H1 (cell line): ENCODE results near the gene GABRD. TPM values are rescaled to one million over a fixed set of nuclear protein-coding genes. Genes with fewer than 3 reads are reported as not detected.

ENCODE experiments used
- CTCF ChIA-PET: fragments of 300-600 bp; sonication (Branson Sonifier 250); formaldehyde crosslinking; loops from one replicate; lab custom pipeline; 2021; ENCODE audit not compliant: partially characterized antibody; lab: Charles Lee
- POLR2A ChIA-PET: fragments of 300-600 bp; sonication (Branson Sonifier 250); formaldehyde crosslinking; loops from one replicate; lab custom pipeline; 2021; ENCODE audit warnings: inconsistent platforms; ENCODE audit not compliant: partially characterized antibody; lab: Charles Lee
- DNase-seq, 2 experiments: peaks; one replicate each; pipeline versions ENCODE4 v3.0.0 to v3.0.0-alpha.2; 2010 to 2022; ENCODE audit warnings: low spot score in 2 of 2, low read depth in 1 of 2, mixed read lengths in 1 of 2
- FAIRE-seq: peaks from 2 replicates; lab custom pipeline; 2011; peaks lifted over from hg19 to GRCh38; lab: Jason Lieb, UNC
- H2AFZ ChIP-seq: 2 replicates; pipeline ENCODE4 v1.8.1; 2012; ENCODE audit warnings: low read length, inconsistent platforms
- H2AK5ac ChIP-seq: 2 replicates; pipeline ENCODE4 v1.6.1; 2013; ENCODE audit warnings: low read depth, low read length
- H2BK120ac ChIP-seq: replicated peaks from 2 replicates; pipeline ENCODE3; 2013; ENCODE audit warnings: low read depth, low read length, inconsistent platforms
- H2BK12ac ChIP-seq: 2 replicates; pipeline ENCODE4 v1.6.1; 2013; ENCODE audit warnings: low read depth, low read length
- H2BK15ac ChIP-seq: 2 replicates; pipeline ENCODE4 v1.6.1; 2013; ENCODE audit warnings: low read length
- H2BK20ac ChIP-seq: 2 replicates; pipeline ENCODE4 v1.6.1; 2013; ENCODE audit warnings: low read length
- H2BK5ac ChIP-seq: 2 replicates; pipeline ENCODE4 v1.6.1; 2013; ENCODE audit warnings: low read depth, low read length
- H3K14ac ChIP-seq: 2 replicates; pipeline ENCODE4 v1.6.1; 2013; ENCODE audit warnings: inconsistent platforms; ENCODE audit not compliant: insufficient read length
- H3K18ac ChIP-seq: 2 replicates; pipeline ENCODE4 v1.6.1; 2013; ENCODE audit warnings: low read length; ENCODE audit errors: extremely low read depth
- H3K23ac ChIP-seq: 2 replicates; pipeline ENCODE4 v1.6.1; 2013; ENCODE audit warnings: inconsistent platforms; ENCODE audit not compliant: insufficient read length
- H3K23me2 ChIP-seq: 2 replicates; pipeline ENCODE4 v1.6.1; 2013; ENCODE audit warnings: low read depth, low read length
- H3K27ac ChIP-seq: 2 replicates; pipeline ENCODE4 v1.6.1; 2011; ENCODE audit warnings: low read depth, low read length, inconsistent platforms
- H3K27me3 ChIP-seq, 4 experiments: replicated peaks in 1 of 4; 1 replicate in 1 of 4; 2 replicates in 3 of 4; pipeline versions ENCODE4 v1.6.1 to v1.8.1; 2011 to 2013; ENCODE audit warnings: low read length in 3 of 4, mild to moderate bottlenecking in 3 of 4, inconsistent platforms in 2 of 4, mixed read lengths in 2 of 4, moderate library complexity in 1 of 4; ENCODE audit not compliant: control insufficient read depth in 3 of 4, insufficient read depth in 3 of 4; ENCODE audit errors: extremely low read depth in 1 of 4
- H3K36me3 ChIP-seq, 4 experiments: 2 replicates each; pipeline versions ENCODE4 v1.6.1 to v1.8.1; 2011 to 2013; ENCODE audit warnings: mild to moderate bottlenecking in 4 of 4, low read length in 3 of 4, moderate library complexity in 2 of 4, control low read depth in 1 of 4, inconsistent platforms in 1 of 4; ENCODE audit not compliant: insufficient read depth in 4 of 4, control insufficient read depth in 2 of 4
- H3K4ac ChIP-seq: replicated peaks from 2 replicates; pipeline ENCODE3; 2013; ENCODE audit warnings: low read length, low read depth, mixed read lengths, inconsistent platforms; ENCODE audit not compliant: insufficient read length
- H3K4me1 ChIP-seq, 4 experiments: replicated peaks in 1 of 4; 1 replicate in 1 of 4; 2 replicates in 3 of 4; pipeline versions ENCODE4 v1.6.1 to v1.8.1; 2011 to 2013; ENCODE audit warnings: low read length in 3 of 4, inconsistent platforms in 2 of 4, mixed read lengths in 1 of 4; ENCODE audit not compliant: insufficient read depth in 4 of 4, control insufficient read depth in 3 of 4
- H3K4me2 ChIP-seq, 2 experiments: 2 replicates each; pipeline versions ENCODE4 v1.6.1 to v1.8.1; 2011 to 2013; ENCODE audit warnings: low read depth in 2 of 2, low read length in 2 of 2, control low read depth in 1 of 2, inconsistent platforms in 1 of 2, mild to moderate bottlenecking in 1 of 2; ENCODE audit not compliant: insufficient read depth in 1 of 2
- H3K4me3 ChIP-seq, 4 experiments: fragments of 200-600, 300-600 bp in 1 of 4; sonication (generic), shearing (Covaris generic), sonication (Bioruptor Twin) in 1 of 4; 2 replicates each; pipeline versions ENCODE4 v1.5.1 to v1.8.1; 2011 to 2016; ENCODE audit warnings: low read length in 4 of 4, low read depth in 3 of 4, control low read depth in 2 of 4, inconsistent platforms in 2 of 4, mild to moderate bottlenecking in 2 of 4, mixed read lengths in 1 of 4, moderate library complexity in 1 of 4; ENCODE audit not compliant: insufficient read depth in 2 of 4; ENCODE audit errors: extremely low read depth in 1 of 4
- H3K56ac ChIP-seq: replicated peaks from 2 replicates; pipeline ENCODE3; 2013; ENCODE audit warnings: low read depth, mild to moderate bottlenecking, mixed read lengths, low read length, inconsistent platforms; ENCODE audit not compliant: insufficient read length
- H3K79me1 ChIP-seq: 2 replicates; pipeline ENCODE4 v1.6.1; 2013; ENCODE audit warnings: low read depth, low read length, control low read depth
- H3K79me2 ChIP-seq, 2 experiments: 2 replicates each; pipeline versions ENCODE4 v1.6.1 to v1.8.1; 2012 to 2013; ENCODE audit warnings: low read length in 2 of 2, mild to moderate bottlenecking in 2 of 2, inconsistent platforms in 1 of 2; ENCODE audit not compliant: insufficient read depth in 2 of 2, control insufficient read depth in 1 of 2
- H3K9ac ChIP-seq, 4 experiments: replicated peaks in 1 of 4; 1 replicate in 1 of 4; 2 replicates in 3 of 4; pipeline versions ENCODE4 v1.6.1 to v1.8.1; 2011 to 2013; ENCODE audit warnings: low read depth in 3 of 4, low read length in 3 of 4, control low read depth in 2 of 4, mild to moderate bottlenecking in 2 of 4, moderate library complexity in 2 of 4, inconsistent platforms in 1 of 4; ENCODE audit errors: extremely low read depth in 1 of 4
- H3K9me3 ChIP-seq, 2 experiments: 2 replicates each; pipeline versions ENCODE4 v1.6.1 to v1.8.1; 2012 to 2013; ENCODE audit warnings: mild to moderate bottlenecking in 2 of 2, moderate library complexity in 2 of 2, control low read depth in 1 of 2, inconsistent platforms in 1 of 2, low read depth in 1 of 2, low read length in 1 of 2, mixed read lengths in 1 of 2; ENCODE audit not compliant: insufficient read depth in 2 of 2
- H4K20me1 ChIP-seq, 2 experiments: replicated peaks in 1 of 2; 2 replicates each; pipeline versions ENCODE3 to v1.8.1; 2011 to 2013; ENCODE audit warnings: inconsistent platforms in 2 of 2, low read length in 2 of 2, mild to moderate bottlenecking in 1 of 2; ENCODE audit not compliant: insufficient read depth in 2 of 2, control insufficient read depth in 1 of 2
- H4K5ac ChIP-seq: 2 replicates; pipeline ENCODE4 v1.6.1; 2013; ENCODE audit warnings: low read length, low read depth, mixed read lengths, inconsistent platforms; ENCODE audit not compliant: insufficient read length
- H4K8ac ChIP-seq: 2 replicates; pipeline ENCODE4 v1.8.0; 2013; ENCODE audit warnings: mild to moderate bottlenecking, moderate library complexity, low read length, inconsistent platforms; ENCODE audit not compliant: insufficient read depth; ENCODE audit errors: extremely low read depth
- H4K91ac ChIP-seq: replicated peaks from 2 replicates; pipeline ENCODE3; 2013; ENCODE audit warnings: low read length, mixed read lengths, inconsistent platforms; ENCODE audit not compliant: insufficient read length
- BCL11A ChIP-seq, 2 experiments: IDR thresholded peaks; one replicate each; pipeline ENCODE4 v1.6.1; 2011; ENCODE audit warnings: low read depth in 2 of 2, low read length in 2 of 2, mild to moderate bottlenecking in 2 of 2
- CTBP2 ChIP-seq: IDR thresholded peaks from 2 replicates; pipeline ENCODE4 v1.7.0; 2011; ENCODE audit warnings: borderline replicate concordance, mild to moderate bottlenecking, moderate library complexity, mixed read lengths, low read length; ENCODE audit not compliant: insufficient read depth, insufficient read length
- TCF12 ChIP-seq: IDR thresholded peaks from 2 replicates; pipeline ENCODE4 v1.6.1; 2011; ENCODE audit warnings: low read depth, mild to moderate bottlenecking, low read length
- WGBS, 2 experiments: shearing (Covaris generic) in 1 of 2; methylation state at CpG; one replicate each; pipeline versions ENCODE4 v1.1.6 to v1.1.7; 2013 to 2015; ENCODE audit warnings: low lambda C conversion rate in 2 of 2, mixed read lengths in 2 of 2, inconsistent platforms in 1 of 2, low coverage in 1 of 2, missing lambda C conversion rate in 1 of 2; ENCODE audit not compliant: insufficient replicate concordance in 2 of 2, insufficient coverage in 1 of 2, insufficient read length in 1 of 2; ENCODE audit errors: extremely low coverage in 1 of 2, missing lambda C conversion rate in 1 of 2; 5-methylcytosine and 5-hydroxymethylcytosine counted together
- polyA plus RNA-seq, 7 experiments: library from polyadenylated mRNA; depleted of rRNA in 3 of 7; stranded (reverse) in 5 of 7; unstranded in 2 of 7; fragments of >200 nt in 5 of 7; fragments of 200-250 nt in 2 of 7; gene quantifications; 1 replicate in 5 of 7; 2 replicates in 1 of 7; 4 replicates in 1 of 7; pipeline versions ENCODE4 v1.2.1 to v1.2.3, GENCODE V29; 2011 to 2013; ENCODE audit warnings: missing spikeins in 2 of 7, mixed read lengths in 2 of 7
- total RNA-seq: library from RNA; stranded (reverse); fragmentation: NEBNext Ultra II Directional; extraction: Animal tissue kit (Norgen Biotek cat#: 25700); gene quantifications from 2 replicates; pipeline ENCODE4 v1.2.1, GENCODE V29; 2021

The GABRD gene
- total and polyA plus RNA-seq, 2 of the 8 experiments (the other 6 are each of a cell fraction or from before 2014, with no cell fraction given) = 1.8 to 3.0 TPM

- Histone ChIP-seq H3K23ac (no peak overlapping the region), H3K36me3 (no peaks in the 10 kb centered on the region), H3K4me1 (peaks cover 0 to 10% (median 4%) of the 10 kb centered on the region in 4 experiments; a peak in 3 of 7 replicates), H3K9me3 (no peaks in the 10 kb centered on the region), H2BK12ac (no peak overlapping the region), H2BK5ac (no peak overlapping the region), H2BK20ac (no peak overlapping the region), H3K79me2 (no peaks in the 10 kb centered on the region), H3K56ac (no peak overlapping the region), H3K4me2 (no peak overlapping the region), H3K14ac (no peak overlapping the region), H3K18ac (no peak overlapping the region), H3K23me2 (no peaks in the 10 kb centered on the region), H2BK120ac (no peak overlapping the region), H4K20me1 (no peaks in the 10 kb centered on the region), H2BK15ac (0 out of 2 replicates have a peak overlapping the region, but pooled peaks have one; percentile 19), H3K4me3 (no peak overlapping the region), H2AK5ac (no peak overlapping the region), H3K27me3 (no peaks in the 10 kb centered on the region), H3K79me1 (no peaks in the 10 kb centered on the region), H4K5ac (no peak overlapping the region), H3K4ac (no peak overlapping the region), H3K27ac (no peak overlapping the region), H2AFZ (no peak overlapping the region), H3K9ac (no peak overlapping the region), H4K91ac (no peak overlapping the region), H4K8ac (no peak overlapping the region)
- ChIA-PET POLR2A (interaction anchor here (2.7 to 3.1 kb wide), 2 partner anchors 10 to 17 kb away, joined by 6 to 11 read pairs; partner anchors contain the start of gene GABRD), CTCF (interaction anchor here (0.5 to 8.8 kb wide), 4 partner anchors 16 to 223 kb away, joined by 3 to 92 read pairs (median 6); no protein-coding TSS in a partner anchor)
- FAIRE-seq = no peak
- WGBS, 2 experiments = 96% methylated on average over 15 of the region's 15 CpGs; no CpG with 5 or more reads in 1 of the 2 experiments
- no peak for TF ChIP-seq TCF12
- no peak for TF ChIP-seq CTBP2
- no peak for TF ChIP-seq BCL11A (IDR thresholded peaks at IDR 0.05; ENCODE audit: low read depth in 2 of 2, low read length in 2 of 2)
- no peak for DNase-seq
Measured at GRCh38 chr1:2029561-2029960, 10.4 kb downstream of the GABRD start.
